ENCODE results near the gene TTC3.

GRCh38 chr21:37039411-37040075 lies 33.5 kb upstream of the TTC3 start:
- TF ChIP-seq, protein P1, sequence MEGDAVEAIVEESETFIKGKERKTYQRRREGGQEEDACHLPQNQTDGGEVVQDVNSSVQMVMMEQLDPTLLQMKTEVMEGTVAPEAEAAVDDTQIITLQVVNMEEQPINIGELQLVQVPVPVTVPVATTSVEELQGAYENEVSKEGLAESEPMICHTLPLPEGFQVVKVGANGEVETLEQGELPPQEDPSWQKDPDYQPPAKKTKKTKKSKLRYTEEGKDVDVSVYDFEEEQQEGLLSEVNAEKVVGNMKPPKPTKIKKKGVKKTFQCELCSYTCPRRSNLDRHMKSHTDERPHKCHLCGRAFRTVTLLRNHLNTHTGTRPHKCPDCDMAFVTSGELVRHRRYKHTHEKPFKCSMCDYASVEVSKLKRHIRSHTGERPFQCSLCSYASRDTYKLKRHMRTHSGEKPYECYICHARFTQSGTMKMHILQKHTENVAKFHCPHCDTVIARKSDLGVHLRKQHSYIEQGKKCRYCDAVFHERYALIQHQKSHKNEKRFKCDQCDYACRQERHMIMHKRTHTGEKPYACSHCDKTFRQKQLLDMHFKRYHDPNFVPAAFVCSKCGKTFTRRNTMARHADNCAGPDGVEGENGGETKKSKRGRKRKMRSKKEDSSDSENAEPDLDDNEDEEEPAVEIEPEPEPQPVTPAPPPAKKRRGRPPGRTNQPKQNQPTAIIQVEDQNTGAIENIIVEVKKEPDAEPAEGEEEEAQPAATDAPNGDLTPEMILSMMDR (IDR thresholded peaks at IDR 0.05; ENCODE audit: poor library complexity) = no peak
- TF ChIP-seq EZH2 (IDR thresholded peaks at IDR 0.05; ENCODE audit: borderline replicate concordance) (no peak), EZH2phosphoT487 (IDR thresholded peaks at IDR 0.05; ENCODE audit: low read depth, severe bottlenecking, unreplicated experiment) (no peak)
